ENCODE results near the gene BEND6. TPM values are rescaled to one million over a fixed set of nuclear protein-coding genes. Genes with fewer than 3 reads are reported as not detected.

Gene BEND6
- polyA plus RNA-seq, 3 donors = not detected

DNA sequence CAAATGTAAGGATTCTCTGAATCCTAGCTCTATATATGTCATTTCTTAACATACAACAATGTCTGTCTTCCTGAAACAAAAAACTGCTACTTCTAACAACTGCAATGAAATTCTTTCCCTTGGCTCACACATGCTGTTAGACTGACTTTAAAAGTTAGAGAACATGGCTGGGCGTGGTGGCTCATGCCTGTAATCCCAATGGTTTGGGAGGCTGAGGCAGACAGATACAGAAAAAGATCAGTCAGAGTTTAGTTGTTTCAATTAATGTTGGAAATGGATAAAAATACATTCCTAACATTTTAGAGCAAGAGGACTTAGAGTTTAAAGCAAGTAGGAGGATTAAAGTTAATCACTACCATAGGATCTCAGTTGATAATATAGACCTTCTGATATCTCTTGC, 62.9 kb downstream of the BEND6 start:
- Histone ChIP-seq H3K36me3 (replicated peaks in 1 of 2; ENCODE audit: control insufficient read depth in 1 of 2, insufficient read depth in 2 of 2, low read length in 2 of 2) (no peaks in the 10 kb centered on the region), H3K9me3 (replicated peaks in 1 of 2; ENCODE audit: control insufficient read depth in 1 of 2, insufficient read depth in 1 of 2, low read length in 2 of 2) (no peaks in the 10 kb centered on the region), H3K4me1 (ENCODE audit: control insufficient read depth in 1 of 2, insufficient read depth in 2 of 2, low read length in 2 of 2) (no peaks in the 10 kb centered on the region), H3K9ac (ENCODE audit: insufficient read depth, low read length, poor library complexity, severe bottlenecking) (no peak overlapping the region), H3K4me3 (replicated peaks in 1 of 3; ENCODE audit: low read depth in 2 of 3, low read length in 3 of 3) (no peak overlapping the region), H3K79me2 (ENCODE audit: insufficient read depth, low read length) (no peaks in the 10 kb centered on the region), H2AFZ (ENCODE audit: insufficient read depth, low read depth, low read length, poor library complexity, severe bottlenecking) (no peak overlapping the region), H3K27me3 (ENCODE audit: control insufficient read depth in 2 of 2, insufficient read depth in 2 of 2, low read length in 2 of 2) (no peaks in the 10 kb centered on the region), H3K4me2 (replicated peaks; ENCODE audit: extremely low read depth, low read length, poor library complexity, severe bottlenecking) (no peak overlapping the region), H3K27ac (ENCODE audit: low read depth in 1 of 2, low read length in 2 of 2) (no peak overlapping the region), H4K20me1 (ENCODE audit: insufficient read depth, low read length) (no peaks in the 10 kb centered on the region)
- H3K4me1 Mint-ChIP-seq = no peaks in the 10 kb centered on the region
- no peak for DNase-seq
- WGBS (ENCODE audit: insufficient coverage) = no CpG with 5 or more reads among the region's 1 CpG
- H3K36me3 Mint-ChIP-seq = no peaks in the 10 kb centered on the region
- H3K9me3 Mint-ChIP-seq = no peaks in the 10 kb centered on the region
- intact Hi-C loops (cut with micrococcal nuclease) = loop anchor here in 1 of 2 donors (10.0 kb wide), 1 partner anchor 103 kb away; no protein-coding TSS in a partner anchor
- no peaks in the 10 kb centered on the region for H3K27me3 Mint-ChIP-seq (ENCODE audit: low read depth in 3 of 3)
- H3K27ac Mint-ChIP-seq = no peak overlapping the region
- TF ChIP-seq CTCF (IDR thresholded peaks at IDR 0.05) = no peak
- H3K4me3 Mint-ChIP-seq = no peak overlapping the region

DNA sequence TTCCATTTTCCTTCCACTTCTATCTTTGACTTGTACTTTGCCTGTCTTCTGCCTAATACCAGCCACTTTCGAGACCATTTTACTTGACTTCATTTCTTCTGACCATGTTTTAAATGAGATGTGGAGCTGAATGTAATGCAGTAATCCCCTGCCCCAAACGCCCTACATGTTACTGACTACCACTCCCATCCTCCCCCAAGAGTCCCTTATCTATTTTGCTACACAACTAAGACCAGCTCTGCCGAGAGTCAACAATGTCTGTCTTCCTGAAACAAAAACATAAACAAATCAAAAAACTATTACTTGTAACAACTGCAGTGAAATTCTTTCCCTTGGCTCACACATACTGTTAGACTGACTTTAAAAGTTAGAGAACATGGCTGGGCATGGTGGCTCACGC, 64.5 kb downstream of the BEND6 start:
- Histone ChIP-seq H3K9me3 (replicated peaks in 1 of 2; ENCODE audit: control insufficient read depth in 1 of 2, insufficient read depth in 1 of 2, low read length in 2 of 2) (peaks cover 0 to 3% of the 10 kb centered on the region in 2 donors), H3K79me2 (ENCODE audit: insufficient read depth, low read length) (no peaks in the 10 kb centered on the region), H3K4me1 (ENCODE audit: control insufficient read depth in 1 of 2, insufficient read depth in 2 of 2, low read length in 2 of 2) (no peaks in the 10 kb centered on the region), H4K20me1 (ENCODE audit: insufficient read depth, low read length) (no peaks in the 10 kb centered on the region), H2AFZ (ENCODE audit: insufficient read depth, low read depth, low read length, poor library complexity, severe bottlenecking) (no peak overlapping the region), H3K4me2 (replicated peaks; ENCODE audit: extremely low read depth, low read length, poor library complexity, severe bottlenecking) (no peak overlapping the region), H3K27ac (ENCODE audit: low read depth in 1 of 2, low read length in 2 of 2) (no peak overlapping the region), H3K9ac (ENCODE audit: insufficient read depth, low read length, poor library complexity, severe bottlenecking) (no peak overlapping the region), H3K4me3 (replicated peaks in 1 of 3; ENCODE audit: low read depth in 2 of 3, low read length in 3 of 3) (no peak overlapping the region), H3K27me3 (ENCODE audit: control insufficient read depth in 2 of 2, insufficient read depth in 2 of 2, low read length in 2 of 2) (no peaks in the 10 kb centered on the region), H3K36me3 (replicated peaks in 1 of 2; ENCODE audit: control insufficient read depth in 1 of 2, insufficient read depth in 2 of 2, low read length in 2 of 2) (no peaks in the 10 kb centered on the region)
- Mint-ChIP-seq H3K27ac (peak overlapping the region in 1 of 7 donors; percentile 20), H3K36me3 (no peaks in the 10 kb centered on the region), H3K27me3 (ENCODE audit: low read depth in 3 of 3) (no peaks in the 10 kb centered on the region), H3K4me3 (no peak overlapping the region), H3K9me3 (peaks cover 2 to 5% (median 4%) of the 10 kb centered on the region in 7 donors), H3K4me1 (no peaks in the 10 kb centered on the region)
- no peak for DNase-seq
- WGBS (ENCODE audit: insufficient coverage) = 86% methylated on average over 1 of the region's 4 CpGs
- TF ChIP-seq CTCF (IDR thresholded peaks at IDR 0.05) = no peak
- intact Hi-C loops (cut with micrococcal nuclease) = loop anchor here in 1 of 2 donors (10.0 kb wide), 1 partner anchor 105 kb away; no protein-coding TSS in a partner anchor
